Measurements from ENCODE around the gene GRIK1. TPM values are rescaled to one million over a fixed set of nuclear protein-coding genes. Genes with fewer than 3 reads are reported as not detected.

GRIK1 gene
- total RNA-seq, 3 donors from 2014 or later, result 0.38 to 0.41 TPM; not detected in 1

DNA sequence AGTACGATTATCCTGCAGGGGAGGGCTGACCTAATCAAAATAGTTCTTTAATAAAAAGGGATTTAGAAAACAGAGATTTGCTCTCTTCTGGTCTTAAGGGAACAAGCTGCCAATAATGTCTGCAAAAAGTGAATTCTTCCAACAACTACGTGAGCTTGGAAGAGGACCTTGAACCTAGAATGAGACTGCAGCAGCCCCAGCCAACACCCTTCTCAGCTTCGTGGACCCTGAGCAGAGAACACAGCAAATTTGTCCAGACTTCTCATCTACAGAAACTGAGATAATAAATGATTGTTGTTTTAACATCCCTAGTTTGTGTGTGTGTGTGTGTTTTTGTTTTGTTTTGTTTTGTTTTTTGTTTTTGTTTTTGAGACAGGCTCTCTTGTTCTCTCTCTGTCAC, 309.4 kb downstream of the GRIK1 start:
- ATAC-seq (no peak), DNase-seq (no peak)
- H3K36me3 ChIP-seq (ENCODE audit: low read depth), result no peaks in the 10 kb centered on the region
- no peaks in the 10 kb centered on the region for H3K4me1 ChIP-seq (ENCODE audit: low read depth)
- H3K9me3 ChIP-seq, result no peaks in the 10 kb centered on the region
- H3K4me3 ChIP-seq, result no peak overlapping the region
- intact Hi-C loops (cut with DNase I, micrococcal nuclease), result no loop called here
- TF ChIP-seq, protein P1, sequence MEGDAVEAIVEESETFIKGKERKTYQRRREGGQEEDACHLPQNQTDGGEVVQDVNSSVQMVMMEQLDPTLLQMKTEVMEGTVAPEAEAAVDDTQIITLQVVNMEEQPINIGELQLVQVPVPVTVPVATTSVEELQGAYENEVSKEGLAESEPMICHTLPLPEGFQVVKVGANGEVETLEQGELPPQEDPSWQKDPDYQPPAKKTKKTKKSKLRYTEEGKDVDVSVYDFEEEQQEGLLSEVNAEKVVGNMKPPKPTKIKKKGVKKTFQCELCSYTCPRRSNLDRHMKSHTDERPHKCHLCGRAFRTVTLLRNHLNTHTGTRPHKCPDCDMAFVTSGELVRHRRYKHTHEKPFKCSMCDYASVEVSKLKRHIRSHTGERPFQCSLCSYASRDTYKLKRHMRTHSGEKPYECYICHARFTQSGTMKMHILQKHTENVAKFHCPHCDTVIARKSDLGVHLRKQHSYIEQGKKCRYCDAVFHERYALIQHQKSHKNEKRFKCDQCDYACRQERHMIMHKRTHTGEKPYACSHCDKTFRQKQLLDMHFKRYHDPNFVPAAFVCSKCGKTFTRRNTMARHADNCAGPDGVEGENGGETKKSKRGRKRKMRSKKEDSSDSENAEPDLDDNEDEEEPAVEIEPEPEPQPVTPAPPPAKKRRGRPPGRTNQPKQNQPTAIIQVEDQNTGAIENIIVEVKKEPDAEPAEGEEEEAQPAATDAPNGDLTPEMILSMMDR (IDR thresholded peaks at IDR 0.05), result no peak

DNA sequence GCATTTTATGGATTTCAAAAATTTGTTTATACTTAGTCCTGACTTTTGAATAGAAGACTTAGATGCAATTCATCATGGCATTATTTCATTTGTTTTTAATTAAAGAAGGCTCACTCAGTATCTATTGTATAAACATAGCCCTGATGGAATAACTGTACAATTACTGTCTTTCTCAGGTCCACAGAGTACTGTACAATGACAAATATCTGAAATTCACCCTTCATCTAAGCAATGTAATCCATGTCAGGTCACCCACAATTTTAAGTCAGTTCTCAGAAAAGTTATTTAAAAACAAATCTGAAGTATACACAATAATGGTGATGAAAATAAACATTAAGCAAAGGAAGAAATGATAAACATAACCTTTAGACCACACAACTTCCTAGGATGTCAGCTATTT, 311.9 kb downstream of the GRIK1 start:
- Histone ChIP-seq H3K4me3 (no peak overlapping the region), H3K9me3 (no peaks in the 10 kb centered on the region), H3K36me3 (ENCODE audit: low read depth) (no peaks in the 10 kb centered on the region), H3K4me1 (ENCODE audit: low read depth) (no peaks in the 10 kb centered on the region)
- no peak for DNase-seq
- no peak for ATAC-seq
- TF ChIP-seq, protein P1 (IDR thresholded peaks at IDR 0.05), result no peak
- intact Hi-C loops (cut with DNase I, micrococcal nuclease), result no loop called here

DNA sequence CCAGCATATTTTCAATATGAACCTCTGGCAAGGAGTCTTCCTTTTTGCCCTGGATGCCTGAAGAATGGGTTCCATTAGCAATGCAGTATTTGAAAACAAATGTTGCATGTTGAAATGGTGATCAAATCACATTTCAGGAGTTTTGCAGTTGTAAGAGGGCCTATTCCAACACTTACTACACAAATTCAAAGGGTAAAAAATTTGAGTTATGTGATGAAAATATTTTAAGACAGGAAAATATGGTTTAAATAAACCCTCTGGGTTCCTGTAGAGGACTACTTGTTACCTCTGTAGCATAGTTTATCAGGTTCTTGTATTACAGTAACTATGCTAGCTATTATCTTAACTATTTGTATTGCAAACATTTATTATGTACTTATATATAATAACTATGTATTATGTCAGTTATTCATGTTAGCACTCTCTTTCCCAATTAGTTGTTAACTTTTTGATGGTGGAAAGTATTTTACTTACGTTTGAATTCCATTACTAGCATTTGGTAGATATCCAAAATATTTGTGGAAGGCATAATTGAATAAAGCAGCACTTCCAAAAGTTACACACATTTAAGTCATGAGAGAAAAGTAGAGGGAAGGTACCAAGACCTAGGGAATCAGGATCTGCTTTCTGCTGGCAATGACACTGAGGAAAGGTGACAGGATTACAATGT, 312.9 kb downstream of the GRIK1 start:
- TF ChIP-seq, protein P1 (IDR thresholded peaks at IDR 0.05), result no peak
- intact Hi-C loops (cut with DNase I, micrococcal nuclease), result no loop called here
- DNase-seq (no peak), ATAC-seq (no peak)
- Histone ChIP-seq H3K4me1 (ENCODE audit: low read depth) (no peaks in the 10 kb centered on the region), H3K36me3 (ENCODE audit: low read depth) (no peaks in the 10 kb centered on the region), H3K9me3 (no peaks in the 10 kb centered on the region), H3K4me3 (no peak overlapping the region)

DNA sequence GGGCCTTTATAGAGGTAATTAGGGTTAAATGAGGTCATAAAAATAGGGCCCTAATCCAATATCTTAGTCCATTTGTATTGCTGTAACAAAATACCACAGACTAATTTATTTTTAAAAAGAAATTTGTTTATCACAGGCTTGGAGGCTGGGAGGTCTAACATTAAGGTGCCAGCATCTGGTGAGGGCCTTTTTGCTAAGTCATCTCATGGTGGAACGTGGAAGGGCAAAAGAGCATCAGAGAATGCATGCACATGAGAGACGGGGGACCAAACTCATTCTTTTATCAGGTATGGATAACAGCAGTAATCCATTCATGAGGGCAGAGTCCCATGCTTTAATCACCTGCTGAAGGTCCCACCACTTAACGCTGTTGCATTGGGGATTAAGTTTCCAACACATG, 313.8 kb downstream of the GRIK1 start:
- intact Hi-C loops (cut with DNase I, micrococcal nuclease), result no loop called here
- DNase-seq (no peak), ATAC-seq (no peak)
- TF ChIP-seq, protein P1 (IDR thresholded peaks at IDR 0.05), result no peak
- Histone ChIP-seq H3K9me3 (no peaks in the 10 kb centered on the region), H3K4me3 (no peak overlapping the region), H3K4me1 (ENCODE audit: low read depth) (no peaks in the 10 kb centered on the region), H3K36me3 (ENCODE audit: low read depth) (no peaks in the 10 kb centered on the region)

DNA sequence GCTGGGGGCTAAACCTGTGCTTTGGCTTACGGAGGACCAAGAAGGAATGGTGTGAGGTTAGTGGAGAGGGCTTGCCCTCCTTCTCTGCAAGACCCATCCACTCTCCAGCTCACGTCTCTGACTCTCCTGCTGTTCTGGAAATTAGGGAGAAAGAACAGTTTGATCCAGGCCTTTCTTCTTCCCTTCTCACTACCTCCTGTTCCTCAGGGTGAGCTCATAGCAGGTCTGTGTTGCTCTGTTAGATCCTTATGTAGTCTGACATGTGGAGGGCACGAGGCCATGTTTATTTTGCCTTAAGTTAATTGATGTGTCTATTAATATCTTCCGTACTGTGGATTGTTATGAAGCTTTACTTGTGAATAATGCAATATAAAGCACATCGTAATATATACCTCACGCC, 315.0 kb downstream of the GRIK1 start:
- Histone ChIP-seq H3K9me3 (no peaks in the 10 kb centered on the region), H3K36me3 (ENCODE audit: low read depth) (no peaks in the 10 kb centered on the region), H3K4me3 (no peak overlapping the region), H3K4me1 (ENCODE audit: low read depth) (no peaks in the 10 kb centered on the region)
- DNase-seq, result no peak
- no peak for ATAC-seq
- TF ChIP-seq, protein P1 (IDR thresholded peaks at IDR 0.05), result no peak
- intact Hi-C loops (cut with DNase I, micrococcal nuclease), result no loop called here

DNA sequence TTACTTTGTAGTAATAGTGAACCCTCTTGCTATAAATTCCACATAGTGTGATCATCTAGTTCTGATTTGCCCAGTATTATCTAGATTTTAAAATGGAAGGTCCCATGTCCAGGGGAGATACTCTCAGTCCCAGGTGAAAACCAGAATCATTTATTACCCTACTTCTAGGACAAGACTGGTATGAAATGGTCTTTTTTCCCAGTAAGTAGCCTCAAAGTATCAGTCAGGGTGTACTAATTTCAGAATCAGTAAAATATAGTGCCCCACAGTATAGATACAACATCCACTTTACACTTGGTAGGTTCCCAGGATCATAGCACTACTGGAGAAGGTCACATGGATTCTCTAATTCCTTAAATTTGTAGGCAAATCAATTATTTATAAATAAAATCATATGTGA, 318.3 kb downstream of the GRIK1 start:
- intact Hi-C loops (cut with DNase I, micrococcal nuclease), result no loop called here
- no peak for ATAC-seq
- Histone ChIP-seq H3K4me1 (ENCODE audit: low read depth) (no peaks in the 10 kb centered on the region), H3K9me3 (no peaks in the 10 kb centered on the region), H3K4me3 (no peak overlapping the region), H3K36me3 (ENCODE audit: low read depth) (no peaks in the 10 kb centered on the region)
- TF ChIP-seq, protein P1 (IDR thresholded peaks at IDR 0.05), result no peak
- DNase-seq, result no peak

All from mucosa of descending colon (tissue), 3 donors.